Cardiac septum (tissue), 1 donor: Measurements from ENCODE around the gene SMPDL3B. TPM values are rescaled to one million over a fixed set of nuclear protein-coding genes. Genes with fewer than 3 reads are reported as not detected.

Source experiments
- DNase-seq: peaks from one replicate; pipeline ENCODE4 v3.0.0-alpha.2; 2020; ENCODE audit warnings: low spot score
- intact Hi-C: fragments of 100-400 bp; cut with DNase I; formaldehyde crosslinking; loops from one replicate; pipeline ENCODE4 v1.14.0; 2022
- total RNA-seq: library from RNA; stranded (reverse); fragmentation: NEBNext Ultra II Directional; extraction: Animal tissue kit (Norgen Biotek cat#: 25700); gene quantifications from one replicate; pipeline ENCODE4 v1.2.1, GENCODE V29; 2021
- donor health status: DM: no; HTN: no; CAD: no.

The SMPDL3B gene
- total RNA-seq, 1 donor from 2014 or later = not detected

GRCh38 chr1:27938488-27938887, 3.7 kb downstream of the SMPDL3B start:
- DNase-seq = no peak
- intact Hi-C loops = no loop called here

GRCh38 chr1:27940297-27940696, 5.5 kb downstream of the SMPDL3B start:
- intact Hi-C loops = no loop called here
- peak; percentile 85 for DNase-seq

- intact Hi-C loops = no loop called here
- no peak for DNase-seq
These were observed 6.2 kb downstream of the SMPDL3B start for GRCh38 chr1:27940870-27941560.

- intact Hi-C loops = no loop called here
- no peak for DNase-seq
These were observed 7.1 kb downstream of the SMPDL3B start for GRCh38 chr1:27941671-27942540.

GRCh38 chr1:27945020-27945419, 10.2 kb downstream of the SMPDL3B start:
- intact Hi-C loops = no loop called here
- no peak for DNase-seq

- intact Hi-C loops = no loop called here
- DNase-seq = no peak
These were observed 14.2 kb downstream of the SMPDL3B start for GRCh38 chr1:27949027-27949426.

- intact Hi-C loops = no loop called here
- no peak for DNase-seq
These were observed 16.6 kb downstream of the SMPDL3B start for GRCh38 chr1:27951396-27951795.

- DNase-seq = no peak
- intact Hi-C loops = no loop called here
These were observed 17.3 kb downstream of the SMPDL3B start for GRCh38 chr1:27952147-27952546.

- intact Hi-C loops = no loop called here
- no peak for DNase-seq
These were observed 19.4 kb downstream of the SMPDL3B start for GRCh38 chr1:27954186-27954585.

GRCh38 chr1:27955076-27955475, 20.3 kb downstream of the SMPDL3B start:
- DNase-seq = no peak
- intact Hi-C loops = no loop called here

GRCh38 chr1:27956761-27957160, 22.0 kb downstream of the SMPDL3B start:
- DNase-seq = no peak
- intact Hi-C loops = no loop called here

GRCh38 chr1:27957655-27958054, 22.9 kb downstream of the SMPDL3B start:
- no peak for DNase-seq
- intact Hi-C loops = no loop called here

- DNase-seq = no peak
- intact Hi-C loops = no loop called here
These were observed 23.7 kb downstream of the SMPDL3B start for GRCh38 chr1:27958513-27958912.

GRCh38 chr1:27959792-27960603, 25.2 kb downstream of the SMPDL3B start, which contains the start of gene XKR8:
Gene XKR8 (plus strand): TSS chr1:27959973. CDS start chr1:27960070, 97 bp downstream.
- DNase-seq = peak; percentile 92

GRCh38 chr1:27960762-27961645, 26.2 kb downstream of the SMPDL3B start:
- DNase-seq = no peak
- intact Hi-C loops = no loop called here

More at GRCh38 chr1:27959792-27960603, 25.2 kb downstream of the SMPDL3B start, which contains the start of gene XKR8:
- intact Hi-C loops = no loop called here

GRCh38 chr1:27961646-27962221, 26.9 kb downstream of the SMPDL3B start:
- intact Hi-C loops = no loop called here
- no peak for DNase-seq

GRCh38 chr1:27963393-27963792, 28.6 kb downstream of the SMPDL3B start:
- DNase-seq = no peak
- intact Hi-C loops = no loop called here

GRCh38 chr1:27966402-27967105, 31.8 kb downstream of the SMPDL3B start:
- no peak for DNase-seq
- intact Hi-C loops = no loop called here
